ENCODE data around the gene C9orf153. TPM values are rescaled to one million over a fixed set of nuclear protein-coding genes. Genes with fewer than 3 reads are reported as not detected.

C9orf153 gene
- total RNA-seq, 1 experiment from 2014 or later = 0.17 TPM

DNA sequence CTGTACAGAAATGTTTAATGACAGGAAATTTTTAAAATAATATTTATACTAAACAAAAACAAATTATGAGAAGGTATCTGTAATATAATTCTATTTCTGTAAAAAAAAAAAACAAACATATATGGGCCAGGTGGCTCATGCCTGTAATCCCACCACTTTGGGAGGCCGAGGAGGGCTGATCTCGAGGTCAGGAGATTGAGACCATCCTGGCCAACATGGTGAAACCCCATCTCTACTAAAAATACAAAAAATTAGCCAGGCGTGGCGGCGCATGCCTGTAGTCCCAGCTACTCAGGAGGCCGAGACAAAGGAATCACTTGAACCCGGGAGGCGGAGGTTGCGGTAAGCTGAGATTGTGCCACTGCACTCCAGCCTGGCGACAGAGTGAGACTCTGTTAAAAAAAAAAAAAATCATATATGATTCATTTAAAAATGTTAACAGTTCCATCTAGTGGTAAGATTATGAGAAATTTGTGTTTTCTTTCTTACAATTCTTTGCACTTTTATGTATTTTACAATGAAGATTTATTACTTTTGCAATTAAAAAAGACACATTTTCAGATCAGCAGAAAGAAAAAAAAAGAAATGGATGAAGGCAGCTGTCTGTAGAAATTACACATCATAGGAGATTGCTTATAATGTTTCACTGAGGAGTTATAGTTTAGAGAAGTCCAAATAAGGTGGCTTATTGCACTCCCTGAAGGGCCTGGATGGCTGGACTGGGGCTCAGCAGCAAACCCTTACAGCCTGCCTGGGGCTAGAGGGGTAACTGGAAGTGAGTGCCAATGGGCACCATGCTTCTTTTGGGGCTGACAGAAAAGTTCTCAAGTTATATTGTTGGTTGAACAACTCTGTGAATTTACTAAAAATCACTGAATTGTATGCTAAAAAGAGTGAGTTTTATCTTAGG, 20.3 kb downstream of the C9orf153 start:
- no peak overlapping the region for H3K4me3 Mint-ChIP-seq
- H3K9me3 Mint-ChIP-seq = no peaks in the 10 kb centered on the region
- TF ChIP-seq, protein P1, sequence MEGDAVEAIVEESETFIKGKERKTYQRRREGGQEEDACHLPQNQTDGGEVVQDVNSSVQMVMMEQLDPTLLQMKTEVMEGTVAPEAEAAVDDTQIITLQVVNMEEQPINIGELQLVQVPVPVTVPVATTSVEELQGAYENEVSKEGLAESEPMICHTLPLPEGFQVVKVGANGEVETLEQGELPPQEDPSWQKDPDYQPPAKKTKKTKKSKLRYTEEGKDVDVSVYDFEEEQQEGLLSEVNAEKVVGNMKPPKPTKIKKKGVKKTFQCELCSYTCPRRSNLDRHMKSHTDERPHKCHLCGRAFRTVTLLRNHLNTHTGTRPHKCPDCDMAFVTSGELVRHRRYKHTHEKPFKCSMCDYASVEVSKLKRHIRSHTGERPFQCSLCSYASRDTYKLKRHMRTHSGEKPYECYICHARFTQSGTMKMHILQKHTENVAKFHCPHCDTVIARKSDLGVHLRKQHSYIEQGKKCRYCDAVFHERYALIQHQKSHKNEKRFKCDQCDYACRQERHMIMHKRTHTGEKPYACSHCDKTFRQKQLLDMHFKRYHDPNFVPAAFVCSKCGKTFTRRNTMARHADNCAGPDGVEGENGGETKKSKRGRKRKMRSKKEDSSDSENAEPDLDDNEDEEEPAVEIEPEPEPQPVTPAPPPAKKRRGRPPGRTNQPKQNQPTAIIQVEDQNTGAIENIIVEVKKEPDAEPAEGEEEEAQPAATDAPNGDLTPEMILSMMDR (conservative IDR thresholded peaks at IDR 0.05) = no peak

More for the DNA sequence above, 20.3 kb downstream of the C9orf153 start:
- Mint-ChIP-seq H3K27ac (no peak overlapping the region), H3K4me1 (peaks cover 0 to 4% of the 10 kb centered on the region in 2 experiments; a peak in 1 of 4 replicates), H3K27me3 (ENCODE audit: low read depth) (no peaks in the 10 kb centered on the region), H3K36me3 (ENCODE audit: insufficient read depth in 1 of 3, low read depth in 3 of 3) (no peaks in the 10 kb centered on the region)
- no peak overlapping the region for H4K91ac ChIP-seq (ENCODE audit: insufficient read length, low read depth, low read length)
- no peak for DNase-seq
- no peak overlapping the region for H2BK5ac ChIP-seq (ENCODE audit: insufficient read length, low read length)
- no peak overlapping the region for H3K27ac ChIP-seq (ENCODE audit: insufficient read length, low read depth, low read length)
- WGBS (ENCODE audit: extremely low coverage, insufficient read length, low lambda C conversion rate) = no CpG with 5 or more reads among the region's 10 CpGs
- no peak overlapping the region for H3K14ac ChIP-seq (ENCODE audit: insufficient read depth, low read length)
- no peaks in the 10 kb centered on the region for H3K4me1 ChIP-seq (ENCODE audit: insufficient read depth, low read length)
- no peak overlapping the region for H3K4me2 ChIP-seq (ENCODE audit: insufficient read depth, insufficient read length, low read length)
- no peak overlapping the region for H3T11ph ChIP-seq (ENCODE audit: low read length)
- H2BK20ac ChIP-seq (ENCODE audit: low read depth, low read length, poor library complexity, severe bottlenecking) = no peak overlapping the region
- no peak overlapping the region for H4K8ac ChIP-seq (replicated peaks; ENCODE audit: insufficient read length, low read depth, low read length)
- H3K79me2 ChIP-seq (ENCODE audit: insufficient read depth, low read length) = no peaks in the 10 kb centered on the region
- no peak overlapping the region for H2AK5ac ChIP-seq (ENCODE audit: insufficient read length, low read length)
- H3K23me2 ChIP-seq (ENCODE audit: insufficient read length, low read depth, low read length, poor library complexity, severe bottlenecking) = no peaks in the 10 kb centered on the region
- no peaks in the 10 kb centered on the region for H3K9me3 ChIP-seq (ENCODE audit: control insufficient read depth, low read depth, low read length)
- no peaks in the 10 kb centered on the region for H4K20me1 ChIP-seq (ENCODE audit: control insufficient read depth, insufficient read depth, insufficient read length)
- no peak overlapping the region for H2AFZ ChIP-seq (ENCODE audit: low read length)
- no peak overlapping the region for H4K5ac ChIP-seq (ENCODE audit: insufficient read length, low read depth, low read length)
- no peak overlapping the region for H3K9ac ChIP-seq (ENCODE audit: extremely low read depth, insufficient read length, low read length)
- no peaks in the 10 kb centered on the region for H3K27me3 ChIP-seq (ENCODE audit: insufficient read depth, low read length)
- H3K56ac ChIP-seq (ENCODE audit: insufficient read length, low read depth, low read length) = no peak overlapping the region
- no peak overlapping the region for H2BK120ac ChIP-seq (ENCODE audit: low read depth, low read length, poor library complexity, severe bottlenecking)
- no peaks in the 10 kb centered on the region for H3K79me1 ChIP-seq (ENCODE audit: insufficient read depth, low read depth, low read length, poor library complexity, severe bottlenecking)
- no peak overlapping the region for H2BK12ac ChIP-seq (ENCODE audit: insufficient read length, low read depth, low read length)
- no peak overlapping the region for H3K23ac ChIP-seq (ENCODE audit: insufficient read length, low read depth, low read length)
- H3K18ac ChIP-seq (ENCODE audit: insufficient read length, low read depth, low read length) = no peak overlapping the region
- H3K4ac ChIP-seq (ENCODE audit: low read depth, low read length) = no peak overlapping the region
- no peak overlapping the region for H2BK15ac ChIP-seq (ENCODE audit: low read depth, low read length)

All from H9 (cell line).